Measurements from ENCODE around the gene MUTYH.
"Not testable (repeated sequence)": the region's sequence is repeated elsewhere in the genome, so short reads cannot be mapped to it uniquely, and the experiment has no call there.

MUTYH gene

DNA sequence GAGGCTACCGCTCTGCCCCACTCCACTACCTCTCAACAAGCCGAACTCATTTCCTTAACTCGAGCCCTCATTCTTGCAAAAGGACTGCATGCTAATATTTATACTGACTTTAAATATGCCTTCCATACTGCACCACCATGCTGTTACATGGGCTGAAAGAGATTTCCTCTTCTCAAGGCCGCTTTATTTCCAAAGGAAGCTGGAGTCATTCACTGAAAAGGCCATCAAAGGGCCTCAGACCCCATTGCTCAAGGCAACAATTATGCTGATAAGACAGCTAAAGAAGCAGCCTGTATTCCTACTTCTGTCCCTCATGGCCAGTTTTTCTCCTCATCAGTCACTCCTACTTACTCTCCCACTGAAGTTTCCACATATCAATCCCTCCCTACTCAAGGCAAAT lies 20.5 kb downstream of the MUTYH start:
- no peak for DNase-seq

GRCh38 chr1:45317166-45317565 lies 23.1 kb downstream of the MUTYH start:
- DNase-seq: no peak

GRCh38 chr1:45314266-45314665 lies 26.0 kb downstream of the MUTYH start:
- no peak for DNase-seq

DNA sequence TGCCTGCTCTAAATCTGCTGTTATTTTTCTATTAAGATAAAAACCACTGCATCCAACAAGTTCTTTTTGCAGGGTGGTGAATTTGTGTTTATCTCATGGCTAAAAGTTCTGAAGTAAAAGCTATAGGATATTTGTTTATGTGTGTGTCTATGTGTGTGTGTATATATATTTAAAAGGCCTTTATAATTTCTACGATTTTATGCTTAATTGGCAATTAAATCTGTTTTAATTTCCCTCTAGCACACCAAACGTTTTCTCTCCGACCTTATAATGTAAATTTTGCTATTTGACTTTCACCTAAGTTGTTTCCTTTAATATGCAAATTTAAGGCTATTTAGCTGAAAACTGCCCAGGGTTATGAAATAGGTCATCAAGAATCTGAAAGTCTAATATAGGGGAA lies 33.3 kb downstream of the MUTYH start:
- no peak for DNase-seq

GRCh38 chr1:45306319-45306718 lies 33.9 kb downstream of the MUTYH start:
- DNase-seq: no peak

GRCh38 chr1:45305231-45305630 lies 35.0 kb downstream of the MUTYH start:
- DNase-seq: no peak

GRCh38 chr1:45304311-45305081 lies 35.7 kb downstream of the MUTYH start:
- peak; percentile 39 for DNase-seq

DNA sequence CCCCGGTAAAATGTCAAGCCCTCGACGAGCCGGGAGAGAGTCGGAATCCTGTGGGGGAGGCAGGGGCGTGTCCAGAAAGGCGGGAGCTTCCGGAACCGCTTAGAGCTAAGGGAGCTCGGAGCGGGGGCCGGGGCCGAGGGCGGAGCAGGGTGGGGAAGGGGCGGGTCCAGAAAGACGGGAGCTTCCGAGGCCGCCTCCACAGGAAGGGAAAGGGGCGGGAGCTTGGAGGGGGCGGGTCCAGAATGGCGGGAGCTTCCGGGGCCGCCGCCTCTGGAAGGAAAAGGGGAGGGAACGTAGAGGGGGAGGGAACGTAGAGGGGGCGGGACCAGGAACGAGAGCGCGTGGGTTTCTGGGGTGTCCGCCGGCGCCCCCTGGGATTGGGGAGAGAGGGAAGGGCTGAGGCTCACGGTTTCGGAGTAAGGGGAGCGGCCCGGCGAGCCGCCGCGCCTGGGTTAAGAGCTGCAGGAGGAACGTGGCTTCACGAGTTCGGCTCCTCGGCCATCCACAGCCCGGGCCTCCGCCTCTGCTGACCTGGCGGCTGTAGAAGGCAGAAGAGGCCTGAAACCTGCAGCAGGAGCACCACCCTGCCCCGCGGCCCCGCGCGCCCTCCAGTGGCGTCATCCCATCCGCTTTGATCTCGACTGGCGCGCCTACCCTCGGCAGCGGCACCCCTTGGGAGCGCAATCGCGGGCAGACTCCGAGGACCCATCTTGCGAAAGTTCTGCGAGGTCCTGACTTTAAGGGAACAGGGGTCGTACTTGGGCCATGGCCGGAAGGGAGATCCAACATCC lies 36.5 kb downstream of the MUTYH start:
- DNase-seq: peak; percentile 99

- DNase-seq: no peak
Observed at GRCh38 chr1:45302505-45303150, 37.6 kb downstream of the MUTYH start.

GRCh38 chr1:45300669-45300997 lies 39.6 kb downstream of the MUTYH start:
- DNase-seq: no peak

GRCh38 chr1:45299981-45300668 lies 40.1 kb downstream of the MUTYH start:
- peak; percentile 91 for DNase-seq

- no peak for DNase-seq
Observed at GRCh38 chr1:45299296-45299695, 40.9 kb downstream of the MUTYH start.

DNA sequence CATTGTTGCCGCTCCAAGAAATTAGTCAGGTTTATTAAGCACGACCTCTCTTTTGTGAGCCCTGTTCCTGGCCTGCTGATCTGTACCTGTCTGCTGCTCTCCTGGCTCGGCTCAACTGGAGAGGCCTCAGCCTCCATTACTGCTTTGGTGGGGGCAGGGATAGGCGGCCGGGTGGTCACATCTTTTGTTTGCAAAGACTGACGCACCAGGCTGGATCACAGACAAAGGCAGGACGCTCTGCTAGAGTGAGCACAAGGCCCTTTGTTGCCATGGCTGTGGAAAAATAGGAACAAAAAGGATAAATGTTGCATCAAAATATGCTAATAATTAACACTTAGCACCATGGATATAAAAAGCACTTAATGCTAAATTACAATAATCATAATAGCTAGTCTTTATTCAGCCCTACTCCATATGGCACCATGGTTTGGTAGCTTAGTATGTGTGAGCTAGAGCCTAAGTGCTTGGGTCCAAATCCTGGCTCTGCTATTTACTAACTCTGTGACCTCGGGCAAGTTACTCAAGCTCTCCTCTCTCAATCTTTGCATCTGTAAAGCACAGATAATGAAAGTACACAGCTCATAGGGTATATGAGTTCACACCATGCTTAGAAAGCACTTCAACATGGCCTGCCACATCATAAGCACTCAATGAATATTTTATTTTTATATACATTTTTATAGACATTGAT lies 42.4 kb downstream of the MUTYH start:
- DNase-seq: no peak

GRCh38 chr1:45291716-45292115 lies 48.5 kb downstream of the MUTYH start:
- DNase-seq: no peak

- not testable (repeated sequence) for DNase-seq
Observed at GRCh38 chr1:45291002-45291401, 49.2 kb downstream of the MUTYH start.

DNA sequence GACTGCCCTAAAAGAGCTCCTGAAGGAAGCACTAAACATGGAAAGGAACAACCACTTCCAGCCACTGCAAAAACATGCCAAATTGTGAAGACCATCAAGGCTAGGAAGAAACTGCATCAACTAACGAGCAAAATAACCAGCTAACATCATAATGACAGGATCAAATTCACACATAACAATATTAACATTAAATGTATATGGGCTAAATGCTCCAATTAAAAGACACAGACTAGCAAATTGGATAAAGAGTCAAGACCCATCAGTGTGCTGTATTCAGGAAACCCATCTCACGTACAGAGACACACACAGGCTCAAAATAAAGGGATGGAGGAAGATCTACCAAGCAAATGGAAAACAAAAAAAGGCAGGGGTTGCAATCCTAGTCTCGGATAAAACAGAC lies 53.7 kb downstream of the MUTYH start:
- DNase-seq: not testable (repeated sequence)

DNA sequence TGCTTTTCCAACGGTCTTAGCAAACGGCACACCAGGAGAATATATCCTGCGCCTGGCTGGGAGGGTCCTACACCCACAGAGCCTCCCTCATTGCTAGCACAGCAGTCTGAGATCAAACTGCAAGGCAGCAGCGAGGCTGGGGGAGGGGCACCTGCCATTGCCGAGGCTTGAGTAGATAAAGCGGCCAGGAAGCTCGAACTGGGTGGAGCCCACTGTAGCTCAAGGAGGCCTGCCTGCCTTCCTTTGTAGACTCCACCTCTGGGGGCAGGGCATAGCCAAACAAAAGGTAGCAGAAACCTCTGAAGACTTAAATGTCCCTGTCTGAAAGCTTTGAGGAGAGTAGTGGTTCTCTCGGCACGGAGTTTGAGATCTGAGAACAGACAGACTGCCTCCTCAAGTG lies 55.4 kb downstream of the MUTYH start:
- not testable (repeated sequence) for DNase-seq

DNA sequence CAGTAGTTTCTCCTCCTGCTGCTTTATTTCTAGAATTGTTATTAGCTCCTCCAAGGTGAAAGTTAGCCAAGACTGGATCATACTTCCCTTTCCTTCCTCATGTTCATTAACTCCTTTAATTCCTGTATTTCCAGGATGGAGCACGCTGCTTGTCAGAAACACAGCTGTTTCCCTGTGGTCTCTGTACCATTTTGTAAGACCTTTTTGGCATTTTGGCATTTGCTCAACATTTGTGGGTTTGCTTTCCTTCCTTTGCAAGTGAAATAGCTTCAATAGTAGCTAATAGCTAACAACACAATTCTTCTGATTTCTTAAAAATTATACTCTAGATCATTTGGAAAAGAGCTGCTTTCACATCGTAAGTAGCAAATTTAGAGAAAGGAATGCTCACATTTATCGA lies 57.9 kb downstream of the MUTYH start:
- peak; percentile 61 for DNase-seq
